ENCODE measurements around the gene CABP1. TPM values are rescaled to one million over a fixed set of nuclear protein-coding genes. Genes with fewer than 3 reads are reported as not detected.

The CABP1 gene
- total and polyA plus RNA-seq, 2 of the 13 experiments (the other 11 are each of a cell fraction or from before 2014, with no cell fraction given), result not detected

DNA sequence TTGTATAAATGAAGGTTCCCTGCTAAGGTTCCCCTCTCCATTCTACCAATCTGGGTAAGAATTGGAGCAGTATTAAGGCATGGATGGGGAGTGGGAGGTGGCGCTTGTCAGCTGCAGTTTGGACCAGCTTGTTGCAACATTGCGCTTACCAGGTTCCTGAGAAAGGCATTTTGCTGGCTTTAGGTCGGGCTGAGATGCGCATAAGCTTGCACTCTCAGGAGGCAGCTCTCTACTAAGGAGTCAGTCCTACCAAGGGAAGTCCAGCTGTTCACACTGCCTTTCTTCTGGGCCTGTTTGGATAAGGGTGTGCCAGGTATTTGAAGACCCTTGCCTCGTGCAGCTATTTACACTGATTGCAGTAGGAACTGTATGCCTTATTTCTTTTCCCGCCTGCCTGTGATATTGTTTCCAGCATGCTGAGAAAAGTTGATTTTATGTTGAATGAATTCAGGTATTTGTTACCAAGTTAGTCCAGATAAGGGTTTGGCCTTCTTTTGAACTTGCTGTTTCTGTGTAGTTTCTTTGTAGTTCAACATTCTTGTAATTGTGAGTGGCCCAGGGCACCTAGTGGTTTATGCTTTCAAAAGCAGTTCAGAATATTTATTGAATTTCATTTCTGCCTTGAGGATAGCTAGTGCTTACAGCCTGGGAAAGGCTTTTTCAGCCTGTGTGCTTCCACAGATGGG lies 49.1 kb downstream of the CABP1 start (continued):
- TF ChIP-seq, protein P1, sequence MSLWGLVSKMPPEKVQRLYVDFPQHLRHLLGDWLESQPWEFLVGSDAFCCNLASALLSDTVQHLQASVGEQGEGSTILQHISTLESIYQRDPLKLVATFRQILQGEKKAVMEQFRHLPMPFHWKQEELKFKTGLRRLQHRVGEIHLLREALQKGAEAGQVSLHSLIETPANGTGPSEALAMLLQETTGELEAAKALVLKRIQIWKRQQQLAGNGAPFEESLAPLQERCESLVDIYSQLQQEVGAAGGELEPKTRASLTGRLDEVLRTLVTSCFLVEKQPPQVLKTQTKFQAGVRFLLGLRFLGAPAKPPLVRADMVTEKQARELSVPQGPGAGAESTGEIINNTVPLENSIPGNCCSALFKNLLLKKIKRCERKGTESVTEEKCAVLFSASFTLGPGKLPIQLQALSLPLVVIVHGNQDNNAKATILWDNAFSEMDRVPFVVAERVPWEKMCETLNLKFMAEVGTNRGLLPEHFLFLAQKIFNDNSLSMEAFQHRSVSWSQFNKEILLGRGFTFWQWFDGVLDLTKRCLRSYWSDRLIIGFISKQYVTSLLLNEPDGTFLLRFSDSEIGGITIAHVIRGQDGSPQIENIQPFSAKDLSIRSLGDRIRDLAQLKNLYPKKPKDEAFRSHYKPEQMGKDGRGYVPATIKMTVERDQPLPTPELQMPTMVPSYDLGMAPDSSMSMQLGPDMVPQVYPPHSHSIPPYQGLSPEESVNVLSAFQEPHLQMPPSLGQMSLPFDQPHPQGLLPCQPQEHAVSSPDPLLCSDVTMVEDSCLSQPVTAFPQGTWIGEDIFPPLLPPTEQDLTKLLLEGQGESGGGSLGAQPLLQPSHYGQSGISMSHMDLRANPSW (CRISPR knock-in tag; IDR thresholded peaks at IDR 0.05; ENCODE audit: borderline replicate concordance), result no peak
- no peak for TF ChIP-seq ZSCAN12 (CRISPR knock-in tag; IDR thresholded peaks at IDR 0.05)
- TF ChIP-seq, protein P2, sequence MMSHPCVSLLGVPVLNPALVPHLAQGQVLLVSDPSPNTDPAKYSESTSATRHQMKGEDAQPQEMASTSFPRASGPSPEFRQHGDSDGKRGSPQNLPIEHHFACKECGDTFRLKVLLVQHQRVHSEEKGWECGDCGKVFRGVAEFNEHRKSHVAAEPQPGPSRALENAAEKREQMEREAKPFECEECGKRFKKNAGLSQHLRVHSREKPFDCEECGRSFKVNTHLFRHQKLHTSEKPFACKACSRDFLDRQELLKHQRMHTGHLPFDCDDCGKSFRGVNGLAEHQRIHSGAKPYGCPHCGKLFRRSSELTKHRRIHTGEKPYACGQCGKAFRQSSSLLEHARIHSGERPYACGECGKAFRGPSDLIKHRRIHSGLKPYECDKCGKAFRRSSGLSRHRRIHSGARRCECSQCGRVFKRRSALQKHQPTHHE (CRISPR knock-in tag; IDR thresholded peaks at IDR 0.05; ENCODE audit: borderline replicate concordance), result no peak; the same call in 1 of the 2 replicates
- TF ChIP-seq, protein P3, sequence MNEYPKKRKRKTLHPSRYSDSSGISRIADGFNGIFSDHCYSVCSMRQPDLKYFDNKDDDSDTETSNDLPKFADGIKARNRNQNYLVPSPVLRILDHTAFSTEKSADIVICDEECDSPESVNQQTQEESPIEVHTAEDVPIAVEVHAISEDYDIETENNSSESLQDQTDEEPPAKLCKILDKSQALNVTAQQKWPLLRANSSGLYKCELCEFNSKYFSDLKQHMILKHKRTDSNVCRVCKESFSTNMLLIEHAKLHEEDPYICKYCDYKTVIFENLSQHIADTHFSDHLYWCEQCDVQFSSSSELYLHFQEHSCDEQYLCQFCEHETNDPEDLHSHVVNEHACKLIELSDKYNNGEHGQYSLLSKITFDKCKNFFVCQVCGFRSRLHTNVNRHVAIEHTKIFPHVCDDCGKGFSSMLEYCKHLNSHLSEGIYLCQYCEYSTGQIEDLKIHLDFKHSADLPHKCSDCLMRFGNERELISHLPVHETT (CRISPR knock-in tag; conservative IDR thresholded peaks at IDR 0.05), result no peak

DNA sequence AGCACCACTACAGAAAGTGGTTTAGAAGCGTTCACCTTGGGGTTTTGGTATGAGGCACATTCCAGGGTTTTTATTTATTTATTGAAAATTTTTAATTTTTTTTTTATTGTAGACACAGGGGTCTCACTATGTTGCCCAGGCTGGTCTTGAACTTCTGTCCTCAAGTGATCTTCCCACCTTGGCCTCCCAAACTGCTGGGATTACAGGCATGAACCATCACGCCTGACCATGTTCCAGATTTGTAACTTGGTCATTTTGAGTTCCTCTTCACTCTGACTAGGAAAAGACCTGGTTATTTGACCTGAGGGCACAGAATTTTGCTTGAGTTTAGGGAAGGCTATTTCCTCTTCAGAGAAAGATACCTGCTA lies 49.6 kb downstream of the CABP1 start:
- H3K79me2 ChIP-seq (ENCODE audit: insufficient read depth, low read length), result peaks cover 77% of the 10 kb centered on the region
- ChIA-PET POLR2A (no interaction called here), CTCF (ENCODE audit: low intra/inter-chr PET ratio, low total read pairs) (no interaction called here)
- no peak overlapping the region for H2AFZ ChIP-seq (ENCODE audit: low read length)
- peaks cover 64% of the 10 kb centered on the region for H3K4me1 ChIP-seq (ENCODE audit: insufficient read depth, low read length)
- no TSS peak for BruUV-seq (replicated peaks)
- H4K20me1 ChIP-seq (ENCODE audit: insufficient read depth, low read length), result peaks cover 40% of the 10 kb centered on the region
- FAIRE-seq (no peak), ATAC-seq (no peak), DNase-seq (ENCODE audit: low spot score) (no peak)
- peak overlapping the region; percentile 85; the same call in 1 of the 2 replicates for H3K9ac ChIP-seq (ENCODE audit: insufficient read depth, low read depth, low read length)
- 93% methylated on average over 2 of the region's 2 CpGs for WGBS (ENCODE audit: low lambda C conversion rate)
- no peaks in the 10 kb centered on the region for H3K27me3 ChIP-seq (ENCODE audit: control insufficient read depth in 1 of 2, insufficient read depth in 2 of 2, low read length in 2 of 2)
- peak overlapping the region; percentile 94 for H3K27ac ChIP-seq (ENCODE audit: extremely low read length, insufficient read depth, low read length)
- intact Hi-C loops (cut with micrococcal nuclease; ENCODE audit: unreplicated experiment), result no loop called here
- in situ Hi-C loops (cut with HindIII; ENCODE audit: extremely low pct_ligation_motif_present, low pct_unique_long_range_greater_than_20kb), result no loop called here
- TF ChIP-seq, protein P4, sequence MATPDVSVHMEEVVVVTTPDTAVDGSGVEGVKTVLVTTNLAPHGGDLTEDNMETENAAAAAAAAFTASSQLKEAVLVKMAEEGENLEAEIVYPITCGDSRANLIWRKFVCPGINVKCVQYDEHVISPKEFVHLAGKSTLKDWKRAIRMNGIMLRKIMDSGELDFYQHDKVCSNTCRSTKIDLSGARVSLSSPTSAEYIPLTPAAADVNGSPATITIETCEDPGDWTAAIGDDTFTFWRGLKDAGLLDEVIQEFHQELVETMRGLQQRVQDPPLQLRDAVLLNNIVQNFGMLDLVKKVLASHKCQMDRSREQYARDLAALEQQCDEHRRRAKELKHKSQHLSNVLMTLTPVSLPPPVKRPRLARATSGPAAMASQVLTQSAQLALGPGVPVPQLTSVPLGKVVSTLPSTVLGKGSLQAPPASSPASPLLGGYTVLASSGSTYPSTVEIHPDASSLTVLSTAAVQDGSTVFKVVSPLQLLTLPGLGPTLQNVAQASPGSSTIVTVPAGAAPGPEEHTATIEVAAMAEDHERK (CRISPR knock-in tag; IDR thresholded peaks at IDR 0.05; ENCODE audit: low read depth), result no peak
- TF ChIP-seq ZNF44 (CRISPR knock-in tag; IDR thresholded peaks at IDR 0.05), result no peak
- TF ChIP-seq ADNP (CRISPR knock-in tag; IDR thresholded peaks at IDR 0.05), result no peak
- H3K9me3 ChIP-seq (ENCODE audit: low read length), result no peaks in the 10 kb centered on the region
- H3K36me3 ChIP-seq (replicated peaks in 1 of 2; ENCODE audit: control insufficient read depth in 1 of 2, insufficient read depth in 2 of 2, low read length in 2 of 2), result peaks cover 4 to 20% of the 10 kb centered on the region in 2 experiments
- H3K4me2 ChIP-seq (ENCODE audit: low read depth, low read length), result peak overlapping the region; percentile 86
- no peak overlapping the region; a peak in 2 of 6 replicates for H3K4me3 ChIP-seq (replicated peaks in 1 of 3; ENCODE audit: insufficient read depth in 1 of 3, low read depth in 2 of 3, low read length in 3 of 3)
